H1 (cell line): ENCODE measurements around the gene REPS1. TPM values are rescaled to one million over a fixed set of nuclear protein-coding genes. Genes with fewer than 3 reads are reported as not detected.

Source experiments
- CTCF ChIA-PET: fragments of 300-600 bp; sonication (Branson Sonifier 250); formaldehyde crosslinking; loops from one replicate; lab custom pipeline; 2021; ENCODE audit not compliant: partially characterized antibody; lab: Charles Lee
- POLR2A ChIA-PET: fragments of 300-600 bp; sonication (Branson Sonifier 250); formaldehyde crosslinking; loops from one replicate; lab custom pipeline; 2021; ENCODE audit warnings: inconsistent platforms; ENCODE audit not compliant: partially characterized antibody; lab: Charles Lee
- DNase-seq, 2 experiments: peaks; one replicate each; pipeline versions ENCODE4 v3.0.0 to v3.0.0-alpha.2; 2010 to 2022; ENCODE audit warnings: low spot score in 2 of 2, low read depth in 1 of 2, mixed read lengths in 1 of 2
- FAIRE-seq: peaks from 2 replicates; lab custom pipeline; 2011; peaks lifted over from hg19 to GRCh38; lab: Jason Lieb, UNC
- H2AFZ ChIP-seq: 2 replicates; pipeline ENCODE4 v1.8.1; 2012; ENCODE audit warnings: low read length, inconsistent platforms
- H2AK5ac ChIP-seq: 2 replicates; pipeline ENCODE4 v1.6.1; 2013; ENCODE audit warnings: low read depth, low read length
- H2BK120ac ChIP-seq: replicated peaks from 2 replicates; pipeline ENCODE3; 2013; ENCODE audit warnings: low read depth, low read length, inconsistent platforms
- H2BK12ac ChIP-seq: 2 replicates; pipeline ENCODE4 v1.6.1; 2013; ENCODE audit warnings: low read depth, low read length
- H2BK15ac ChIP-seq: 2 replicates; pipeline ENCODE4 v1.6.1; 2013; ENCODE audit warnings: low read length
- H2BK20ac ChIP-seq: 2 replicates; pipeline ENCODE4 v1.6.1; 2013; ENCODE audit warnings: low read length
- H2BK5ac ChIP-seq: 2 replicates; pipeline ENCODE4 v1.6.1; 2013; ENCODE audit warnings: low read depth, low read length
- H3K14ac ChIP-seq: 2 replicates; pipeline ENCODE4 v1.6.1; 2013; ENCODE audit warnings: inconsistent platforms; ENCODE audit not compliant: insufficient read length
- H3K18ac ChIP-seq: 2 replicates; pipeline ENCODE4 v1.6.1; 2013; ENCODE audit warnings: low read length; ENCODE audit errors: extremely low read depth
- H3K23ac ChIP-seq: 2 replicates; pipeline ENCODE4 v1.6.1; 2013; ENCODE audit warnings: inconsistent platforms; ENCODE audit not compliant: insufficient read length
- H3K23me2 ChIP-seq: 2 replicates; pipeline ENCODE4 v1.6.1; 2013; ENCODE audit warnings: low read depth, low read length
- H3K27ac ChIP-seq: 2 replicates; pipeline ENCODE4 v1.6.1; 2011; ENCODE audit warnings: low read depth, low read length, inconsistent platforms
- H3K27me3 ChIP-seq, 4 experiments: replicated peaks in 1 of 4; 1 replicate in 1 of 4; 2 replicates in 3 of 4; pipeline versions ENCODE4 v1.6.1 to v1.8.1; 2011 to 2013; ENCODE audit warnings: low read length in 3 of 4, mild to moderate bottlenecking in 3 of 4, inconsistent platforms in 2 of 4, mixed read lengths in 2 of 4, moderate library complexity in 1 of 4; ENCODE audit not compliant: control insufficient read depth in 3 of 4, insufficient read depth in 3 of 4; ENCODE audit errors: extremely low read depth in 1 of 4
- H3K36me3 ChIP-seq, 4 experiments: 2 replicates each; pipeline versions ENCODE4 v1.6.1 to v1.8.1; 2011 to 2013; ENCODE audit warnings: mild to moderate bottlenecking in 4 of 4, low read length in 3 of 4, moderate library complexity in 2 of 4, control low read depth in 1 of 4, inconsistent platforms in 1 of 4; ENCODE audit not compliant: insufficient read depth in 4 of 4, control insufficient read depth in 2 of 4
- H3K4ac ChIP-seq: replicated peaks from 2 replicates; pipeline ENCODE3; 2013; ENCODE audit warnings: low read length, low read depth, mixed read lengths, inconsistent platforms; ENCODE audit not compliant: insufficient read length
- H3K4me1 ChIP-seq, 4 experiments: replicated peaks in 1 of 4; 1 replicate in 1 of 4; 2 replicates in 3 of 4; pipeline versions ENCODE4 v1.6.1 to v1.8.1; 2011 to 2013; ENCODE audit warnings: low read length in 3 of 4, inconsistent platforms in 2 of 4, mixed read lengths in 1 of 4; ENCODE audit not compliant: insufficient read depth in 4 of 4, control insufficient read depth in 3 of 4
- H3K4me2 ChIP-seq, 2 experiments: 2 replicates each; pipeline versions ENCODE4 v1.6.1 to v1.8.1; 2011 to 2013; ENCODE audit warnings: low read depth in 2 of 2, low read length in 2 of 2, control low read depth in 1 of 2, inconsistent platforms in 1 of 2, mild to moderate bottlenecking in 1 of 2; ENCODE audit not compliant: insufficient read depth in 1 of 2
- H3K4me3 ChIP-seq, 4 experiments: fragments of 200-600, 300-600 bp in 1 of 4; sonication (generic), shearing (Covaris generic), sonication (Bioruptor Twin) in 1 of 4; 2 replicates each; pipeline versions ENCODE4 v1.5.1 to v1.8.1; 2011 to 2016; ENCODE audit warnings: low read length in 4 of 4, low read depth in 3 of 4, control low read depth in 2 of 4, inconsistent platforms in 2 of 4, mild to moderate bottlenecking in 2 of 4, mixed read lengths in 1 of 4, moderate library complexity in 1 of 4; ENCODE audit not compliant: insufficient read depth in 2 of 4; ENCODE audit errors: extremely low read depth in 1 of 4
- H3K56ac ChIP-seq: replicated peaks from 2 replicates; pipeline ENCODE3; 2013; ENCODE audit warnings: low read depth, mild to moderate bottlenecking, mixed read lengths, low read length, inconsistent platforms; ENCODE audit not compliant: insufficient read length
- H3K79me1 ChIP-seq: 2 replicates; pipeline ENCODE4 v1.6.1; 2013; ENCODE audit warnings: low read depth, low read length, control low read depth
- H3K79me2 ChIP-seq, 2 experiments: 2 replicates each; pipeline versions ENCODE4 v1.6.1 to v1.8.1; 2012 to 2013; ENCODE audit warnings: low read length in 2 of 2, mild to moderate bottlenecking in 2 of 2, inconsistent platforms in 1 of 2; ENCODE audit not compliant: insufficient read depth in 2 of 2, control insufficient read depth in 1 of 2
- H3K9ac ChIP-seq, 4 experiments: replicated peaks in 1 of 4; 1 replicate in 1 of 4; 2 replicates in 3 of 4; pipeline versions ENCODE4 v1.6.1 to v1.8.1; 2011 to 2013; ENCODE audit warnings: low read depth in 3 of 4, low read length in 3 of 4, control low read depth in 2 of 4, mild to moderate bottlenecking in 2 of 4, moderate library complexity in 2 of 4, inconsistent platforms in 1 of 4; ENCODE audit errors: extremely low read depth in 1 of 4
- H3K9me3 ChIP-seq, 2 experiments: 2 replicates each; pipeline versions ENCODE4 v1.6.1 to v1.8.1; 2012 to 2013; ENCODE audit warnings: mild to moderate bottlenecking in 2 of 2, moderate library complexity in 2 of 2, control low read depth in 1 of 2, inconsistent platforms in 1 of 2, low read depth in 1 of 2, low read length in 1 of 2, mixed read lengths in 1 of 2; ENCODE audit not compliant: insufficient read depth in 2 of 2
- H4K20me1 ChIP-seq, 2 experiments: replicated peaks in 1 of 2; 2 replicates each; pipeline versions ENCODE3 to v1.8.1; 2011 to 2013; ENCODE audit warnings: inconsistent platforms in 2 of 2, low read length in 2 of 2, mild to moderate bottlenecking in 1 of 2; ENCODE audit not compliant: insufficient read depth in 2 of 2, control insufficient read depth in 1 of 2
- H4K5ac ChIP-seq: 2 replicates; pipeline ENCODE4 v1.6.1; 2013; ENCODE audit warnings: low read length, low read depth, mixed read lengths, inconsistent platforms; ENCODE audit not compliant: insufficient read length
- H4K8ac ChIP-seq: 2 replicates; pipeline ENCODE4 v1.8.0; 2013; ENCODE audit warnings: mild to moderate bottlenecking, moderate library complexity, low read length, inconsistent platforms; ENCODE audit not compliant: insufficient read depth; ENCODE audit errors: extremely low read depth
- H4K91ac ChIP-seq: replicated peaks from 2 replicates; pipeline ENCODE3; 2013; ENCODE audit warnings: low read length, mixed read lengths, inconsistent platforms; ENCODE audit not compliant: insufficient read length
- BACH1 ChIP-seq: IDR thresholded peaks from 2 replicates; pipeline ENCODE4 v1.6.1; 2012; ENCODE audit warnings: low read length, improper control_type of control experiment
- BCL11A ChIP-seq, 2 experiments: IDR thresholded peaks; one replicate each; pipeline ENCODE4 v1.6.1; 2011; ENCODE audit warnings: low read depth in 2 of 2, low read length in 2 of 2, mild to moderate bottlenecking in 2 of 2
- CEBPB ChIP-seq: IDR thresholded peaks from 2 replicates; pipeline ENCODE4 v1.6.1; 2012; ENCODE audit warnings: low read depth, low read length
- FOSL1 ChIP-seq: IDR thresholded peaks from 2 replicates; pipeline ENCODE4 v1.6.1; 2011; ENCODE audit warnings: mild to moderate bottlenecking, low read depth, low read length, moderate library complexity; ENCODE audit not compliant: insufficient read depth
- GABPA ChIP-seq: IDR thresholded peaks from 2 replicates; pipeline ENCODE4 v1.6.1; 2011; ENCODE audit warnings: mild to moderate bottlenecking, low read length, moderate library complexity, borderline replicate concordance; ENCODE audit not compliant: insufficient read depth
- HDAC2 ChIP-seq, 2 experiments: fragments of 300-600 bp in 1 of 2; sonication (generic) in 1 of 2; IDR thresholded peaks; 2 replicates each; pipeline ENCODE4 v1.6.1; 2011 to 2012; ENCODE audit warnings: low read depth in 2 of 2, low read length in 2 of 2, mild to moderate bottlenecking in 2 of 2, moderate library complexity in 2 of 2, borderline replicate concordance in 1 of 2, inconsistent platforms in 1 of 2
- JUN ChIP-seq: IDR thresholded peaks from 2 replicates; pipeline ENCODE4 v1.6.1; 2011; ENCODE audit warnings: low read depth, mild to moderate bottlenecking, improper control_type of control experiment, low read length
- JUND ChIP-seq: IDR thresholded peaks from 2 replicates; pipeline ENCODE4 v1.6.1; 2011; ENCODE audit warnings: mild to moderate bottlenecking, improper control_type of control experiment, low read length
- NANOG ChIP-seq: IDR thresholded peaks from 2 replicates; pipeline ENCODE4 v1.6.1; 2011; ENCODE audit warnings: low read length, low read depth, mild to moderate bottlenecking, inconsistent platforms; ENCODE audit not compliant: insufficient read depth, poor library complexity, severe bottlenecking
- SP1 ChIP-seq: IDR thresholded peaks from 2 replicates; pipeline ENCODE4 v1.6.1; 2011; ENCODE audit warnings: low read depth, low read length
- SRF ChIP-seq: IDR thresholded peaks from 2 replicates; pipeline ENCODE4 v1.6.1; 2011; ENCODE audit warnings: mild to moderate bottlenecking, low read depth, low read length, moderate library complexity
- TCF12 ChIP-seq: IDR thresholded peaks from 2 replicates; pipeline ENCODE4 v1.6.1; 2011; ENCODE audit warnings: low read depth, mild to moderate bottlenecking, low read length
- TEAD4 ChIP-seq: IDR thresholded peaks from 2 replicates; pipeline ENCODE4 v1.6.1; 2012; ENCODE audit warnings: low read depth, low read length, inconsistent platforms, mixed read lengths
- polyA plus RNA-seq, 7 experiments: library from polyadenylated mRNA; depleted of rRNA in 3 of 7; stranded (reverse) in 5 of 7; unstranded in 2 of 7; fragments of >200 nt in 5 of 7; fragments of 200-250 nt in 2 of 7; gene quantifications; 1 replicate in 5 of 7; 2 replicates in 1 of 7; 4 replicates in 1 of 7; pipeline versions ENCODE4 v1.2.1 to v1.2.3, GENCODE V29; 2011 to 2013; ENCODE audit warnings: missing spikeins in 2 of 7, mixed read lengths in 2 of 7
- total RNA-seq: library from RNA; stranded (reverse); fragmentation: NEBNext Ultra II Directional; extraction: Animal tissue kit (Norgen Biotek cat#: 25700); gene quantifications from 2 replicates; pipeline ENCODE4 v1.2.1, GENCODE V29; 2021
- TF ChIP-seq, protein P1 (sequence below): IDR thresholded peaks from 2 replicates; pipeline ENCODE4 v1.6.1; 2011; ENCODE audit warnings: low read depth, mild to moderate bottlenecking, low read length; ENCODE audit not compliant: insufficient read depth
- TF ChIP-seq, protein P2 (sequence below): IDR thresholded peaks from 2 replicates; pipeline ENCODE4 v1.6.1; 2012; ENCODE audit warnings: inconsistent platforms

Gene REPS1
- total and polyA plus RNA-seq, 2 of the 8 experiments (the other 6 are each of a cell fraction or from before 2014, with no cell fraction given), result 52.1 to 68.9 TPM

DNA sequence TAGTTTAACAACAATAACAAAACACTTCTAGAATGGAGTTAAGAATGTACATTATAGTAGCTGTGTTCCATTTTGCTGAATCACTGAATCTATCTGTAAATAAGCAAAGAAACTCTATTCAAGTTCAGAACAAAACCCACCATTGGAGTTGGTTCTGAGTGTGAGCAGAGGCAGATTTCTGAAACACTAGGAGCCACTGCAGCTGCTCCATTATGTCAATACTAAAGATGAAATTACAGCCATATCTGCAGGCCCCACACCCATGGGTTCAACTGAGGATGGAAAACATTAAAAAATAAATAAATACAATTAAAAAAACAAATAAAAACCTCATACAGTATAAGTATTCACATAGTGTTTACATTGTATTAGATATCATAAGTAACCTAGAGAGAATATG, 91.0 kb downstream of the REPS1 start:
- Histone ChIP-seq H2BK12ac (no peak overlapping the region), H4K91ac (no peak overlapping the region), H3K4me3 (no peak overlapping the region), H3K56ac (no peak overlapping the region), H3K36me3 (peaks cover 0 to 25% (median 4%) of the 10 kb centered on the region in 4 experiments; a peak in 3 of 8 replicates), H3K14ac (no peak overlapping the region), H2BK120ac (no peak overlapping the region), H2BK20ac (no peak overlapping the region), H2AFZ (no peak overlapping the region), H3K4me1 (no peaks in the 10 kb centered on the region), H3K23me2 (no peaks in the 10 kb centered on the region), H2AK5ac (no peak overlapping the region), H3K9me3 (no peaks in the 10 kb centered on the region), H4K20me1 (no peaks in the 10 kb centered on the region), H3K23ac (no peak overlapping the region), H4K8ac (no peak overlapping the region), H3K4ac (no peak overlapping the region), H3K9ac (no peak overlapping the region), H3K27ac (no peak overlapping the region), H4K5ac (no peak overlapping the region), H3K27me3 (peaks cover 0 to 1% (median 0%) of the 10 kb centered on the region in 4 experiments; a peak in 1 of 7 replicates), H3K4me2 (no peak overlapping the region), H3K18ac (no peak overlapping the region), H3K79me1 (no peaks in the 10 kb centered on the region), H3K79me2 (no peaks in the 10 kb centered on the region), H2BK15ac (no peak overlapping the region), H2BK5ac (no peak overlapping the region)
- FAIRE-seq, result no peak
- DNase-seq, result no peak
- CTCF ChIA-PET, result no interaction called here
- POLR2A ChIA-PET, result no interaction called here
- no peak for TF ChIP-seq SP1
- no peak for TF ChIP-seq SRF
- TF ChIP-seq GABPA, result no peak
- no peak for TF ChIP-seq JUN
- no peak for TF ChIP-seq BACH1
- no peak for TF ChIP-seq HDAC2 (IDR thresholded peaks at IDR 0.05; ENCODE audit: borderline replicate concordance in 1 of 2, low read depth in 2 of 2, low read length in 2 of 2)
- TF ChIP-seq TEAD4, result no peak
- no peak for TF ChIP-seq NANOG
- no peak for TF ChIP-seq JUND
- TF ChIP-seq, protein P1, sequence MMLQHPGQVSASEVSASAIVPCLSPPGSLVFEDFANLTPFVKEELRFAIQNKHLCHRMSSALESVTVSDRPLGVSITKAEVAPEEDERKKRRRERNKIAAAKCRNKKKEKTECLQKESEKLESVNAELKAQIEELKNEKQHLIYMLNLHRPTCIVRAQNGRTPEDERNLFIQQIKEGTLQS, result no peak
- TF ChIP-seq CEBPB, result no peak
- TF ChIP-seq, protein P2, sequence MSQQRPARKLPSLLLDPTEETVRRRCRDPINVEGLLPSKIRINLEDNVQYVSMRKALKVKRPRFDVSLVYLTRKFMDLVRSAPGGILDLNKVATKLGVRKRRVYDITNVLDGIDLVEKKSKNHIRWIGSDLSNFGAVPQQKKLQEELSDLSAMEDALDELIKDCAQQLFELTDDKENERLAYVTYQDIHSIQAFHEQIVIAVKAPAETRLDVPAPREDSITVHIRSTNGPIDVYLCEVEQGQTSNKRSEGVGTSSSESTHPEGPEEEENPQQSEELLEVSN, result no peak
- TF ChIP-seq BCL11A (IDR thresholded peaks at IDR 0.05; ENCODE audit: low read depth in 2 of 2, low read length in 2 of 2), result no peak
- TF ChIP-seq TCF12, result no peak
- TF ChIP-seq FOSL1, result no peak
